ENCODE measurements around the gene GLOD5.

DNA sequence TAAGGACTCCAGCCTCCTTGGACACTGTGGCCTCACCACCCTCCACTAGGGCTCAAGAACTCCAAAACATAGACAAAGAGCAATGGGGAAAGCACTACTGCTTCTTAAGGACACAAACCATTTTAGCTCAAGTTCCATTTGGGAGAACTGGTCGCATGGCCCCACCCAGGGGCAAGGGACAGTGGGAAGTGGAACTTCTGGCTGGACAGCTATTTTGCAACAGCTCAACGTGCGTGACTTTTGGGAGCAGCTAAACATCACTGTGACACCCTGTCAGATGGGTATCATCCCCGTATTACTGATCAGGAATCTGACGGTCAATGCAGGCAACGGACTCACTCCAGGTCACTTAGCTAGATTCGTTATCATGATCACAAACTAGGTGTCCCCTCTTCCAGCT is 9.0 kb upstream of the GLOD5 start:
- TF ChIP-seq, protein P1, sequence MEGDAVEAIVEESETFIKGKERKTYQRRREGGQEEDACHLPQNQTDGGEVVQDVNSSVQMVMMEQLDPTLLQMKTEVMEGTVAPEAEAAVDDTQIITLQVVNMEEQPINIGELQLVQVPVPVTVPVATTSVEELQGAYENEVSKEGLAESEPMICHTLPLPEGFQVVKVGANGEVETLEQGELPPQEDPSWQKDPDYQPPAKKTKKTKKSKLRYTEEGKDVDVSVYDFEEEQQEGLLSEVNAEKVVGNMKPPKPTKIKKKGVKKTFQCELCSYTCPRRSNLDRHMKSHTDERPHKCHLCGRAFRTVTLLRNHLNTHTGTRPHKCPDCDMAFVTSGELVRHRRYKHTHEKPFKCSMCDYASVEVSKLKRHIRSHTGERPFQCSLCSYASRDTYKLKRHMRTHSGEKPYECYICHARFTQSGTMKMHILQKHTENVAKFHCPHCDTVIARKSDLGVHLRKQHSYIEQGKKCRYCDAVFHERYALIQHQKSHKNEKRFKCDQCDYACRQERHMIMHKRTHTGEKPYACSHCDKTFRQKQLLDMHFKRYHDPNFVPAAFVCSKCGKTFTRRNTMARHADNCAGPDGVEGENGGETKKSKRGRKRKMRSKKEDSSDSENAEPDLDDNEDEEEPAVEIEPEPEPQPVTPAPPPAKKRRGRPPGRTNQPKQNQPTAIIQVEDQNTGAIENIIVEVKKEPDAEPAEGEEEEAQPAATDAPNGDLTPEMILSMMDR (IDR thresholded peaks at IDR 0.05), result no peak
- TF ChIP-seq POLR2A (IDR thresholded peaks at IDR 0.05), result no peak

All from Peyer's patch (tissue), 4 donors.